GM18499 (cell line): ENCODE measurements around the gene MORC2.

Source experiments
- ATAC-seq: cut with Tn5 transposase; IDR thresholded peaks from one replicate; pipeline ENCODE4 v1.9.1; 2021; ENCODE audit warnings: moderate number of reproducible peaks; ENCODE audit not compliant: insufficient read depth, unreplicated experiment

MORC2 gene

GRCh38 chr22:30923168-30923900 lies 45.2 kb downstream of the MORC2 start:
- ATAC-seq = no peak

- no peak for ATAC-seq
Observed at GRCh38 chr22:30922151-30922611, 46.4 kb downstream of the MORC2 start.

- ATAC-seq = no peak
Observed at GRCh38 chr22:30921108-30921507, 47.5 kb downstream of the MORC2 start.

GRCh38 chr22:30920407-30920806 lies 48.2 kb downstream of the MORC2 start:
- no peak for ATAC-seq

- no peak for ATAC-seq
Observed at GRCh38 chr22:30919973-30920372, 48.6 kb downstream of the MORC2 start.

- no peak for ATAC-seq
Observed at GRCh38 chr22:30918761-30919160, 49.8 kb downstream of the MORC2 start.

GRCh38 chr22:30910358-30910757 lies 58.2 kb downstream of the MORC2 start:
- no peak for ATAC-seq

- ATAC-seq = no peak
Observed at GRCh38 chr22:30909306-30909705, 59.3 kb downstream of the MORC2 start.

GRCh38 chr22:30908051-30908461 lies 60.5 kb downstream of the MORC2 start:
- no peak for ATAC-seq

- no peak for ATAC-seq
Observed at GRCh38 chr22:30906946-30907345, 61.6 kb downstream of the MORC2 start.

GRCh38 chr22:30906411-30906810 lies 62.2 kb downstream of the MORC2 start:
- no peak for ATAC-seq

- no peak for ATAC-seq
Observed at GRCh38 chr22:30905696-30906341, 62.8 kb downstream of the MORC2 start.

GRCh38 chr22:30903876-30904460 lies 64.6 kb downstream of the MORC2 start:
- ATAC-seq = no peak

GRCh38 chr22:30902496-30903357 lies 65.8 kb downstream of the MORC2 start:
- no peak for ATAC-seq

GRCh38 chr22:30894371-30894740 lies 74.2 kb downstream of the MORC2 start:
- no peak for ATAC-seq

- ATAC-seq = no peak
Observed at GRCh38 chr22:30893434-30894370, 74.9 kb downstream of the MORC2 start.

GRCh38 chr22:30892731-30893221 lies 75.8 kb downstream of the MORC2 start:
- ATAC-seq = no peak

- no peak for ATAC-seq
Observed at GRCh38 chr22:30892286-30892685, 76.3 kb downstream of the MORC2 start.

- ATAC-seq = no peak
Observed at GRCh38 chr22:30891781-30892180, 76.8 kb downstream of the MORC2 start.

GRCh38 chr22:30891443-30891755 lies 77.2 kb downstream of the MORC2 start:
- ATAC-seq = no peak
